IMR-90 (cell line): ENCODE measurements around the gene PDE6A. TPM values are rescaled to one million over a fixed set of nuclear protein-coding genes. Genes with fewer than 3 reads are reported as not detected.

ENCODE experiments used
- ATAC-seq: fragments of 200-7000 bp; cut with Tn5 transposase; 2 replicates; pipeline ENCODE4 v1.9.1; 2020; ENCODE audit warnings: low read depth, mild to moderate bottlenecking, moderate library complexity
- BruUV-seq: library from RNA; stranded (reverse); fragments of 400-500 nt; replicated peaks from 2 replicates; lab custom pipeline; 2021; lab: Mats Ljungman, UMichigan
- CTCF ChIA-PET: fragments of 300-600 bp; formaldehyde crosslinking; extraction: SDS; loops from one replicate; lab custom pipeline; 2021; ENCODE audit warnings: antibody characterized with exemption; lab: Yijun Ruan, JAX
- POLR2A ChIA-PET: fragments of 300-600 bp; sonication (Branson Sonifier 250); formaldehyde crosslinking; loops from one replicate; lab custom pipeline; 2022; ENCODE audit warnings: antibody characterized with exemption; ENCODE audit not compliant: unreplicated experiment; lab: Charles Lee
- DNase-seq: peaks from one replicate; pipeline ENCODE4 v3.0.0; 2013
- H2AFZ ChIP-seq: replicated peaks from 2 replicates; pipeline ENCODE3; 2013; ENCODE audit warnings: low read length, mild to moderate bottlenecking; ENCODE audit not compliant: poor library complexity
- H2AK5ac ChIP-seq: 2 replicates; pipeline ENCODE4 v1.6.1; 2013; ENCODE audit warnings: low read depth, low read length, inconsistent platforms
- H2AK9ac ChIP-seq: replicated peaks from 2 replicates; pipeline ENCODE3; 2013; ENCODE audit warnings: mild to moderate bottlenecking, low read depth, low read length, moderate library complexity; ENCODE audit not compliant: poor library complexity
- H2BK120ac ChIP-seq: 2 replicates; pipeline ENCODE4 v1.6.1; 2013; ENCODE audit warnings: low read depth, low read length, inconsistent platforms
- H2BK15ac ChIP-seq: 3 replicates; pipeline ENCODE4 v1.6.1; 2013; ENCODE audit warnings: low read depth, low read length, inconsistent platforms
- H2BK20ac ChIP-seq: 2 replicates; pipeline ENCODE4 v1.6.1; 2013; ENCODE audit warnings: low read depth, mild to moderate bottlenecking, inconsistent platforms, low read length, moderate library complexity
- H2BK5ac ChIP-seq: 2 replicates; pipeline ENCODE4 v1.6.1; 2013; ENCODE audit warnings: mild to moderate bottlenecking, low read depth, low read length, inconsistent platforms; ENCODE audit not compliant: poor library complexity, severe bottlenecking
- H3K14ac ChIP-seq: replicated peaks from 2 replicates; pipeline ENCODE4 v1.6.1; 2013; ENCODE audit warnings: low read depth, low read length, inconsistent platforms
- H3K18ac ChIP-seq: 2 replicates; pipeline ENCODE4 v1.6.1; 2013; ENCODE audit warnings: low read depth, low read length, control low read depth
- H3K23ac ChIP-seq: 2 replicates; pipeline ENCODE4 v1.6.1; 2013; ENCODE audit warnings: low read depth, low read length, inconsistent platforms
- H3K27ac ChIP-seq: 2 replicates; pipeline ENCODE4 v1.5.1; 2013; ENCODE audit warnings: mild to moderate bottlenecking, control low read depth, low read length; ENCODE audit not compliant: insufficient read depth
- H3K27me3 ChIP-seq: 2 replicates; pipeline ENCODE4 v1.6.1; 2013; ENCODE audit warnings: low read length; ENCODE audit not compliant: control insufficient read depth, insufficient read depth
- H3K36me3 ChIP-seq: 2 replicates; pipeline ENCODE4 v1.6.1; 2013; ENCODE audit warnings: low read length, mixed read lengths; ENCODE audit not compliant: control insufficient read depth, insufficient read depth
- H3K4ac ChIP-seq: 2 replicates; pipeline ENCODE4 v1.6.1; 2013; ENCODE audit warnings: low read depth, low read length, inconsistent platforms
- H3K4me1 ChIP-seq: 2 replicates; pipeline ENCODE4 v1.6.1; 2013; ENCODE audit warnings: low read length, mixed read lengths; ENCODE audit not compliant: control insufficient read depth, insufficient read depth
- H3K4me2 ChIP-seq: 2 replicates; pipeline ENCODE4 v1.6.1; 2013; ENCODE audit warnings: low read depth, mild to moderate bottlenecking, control low read depth, low read length, moderate library complexity
- H3K4me3 ChIP-seq: 2 replicates; pipeline ENCODE4 v1.5.1; 2013; ENCODE audit warnings: low read depth, mild to moderate bottlenecking, control low read depth, low read length, moderate library complexity; ENCODE audit not compliant: insufficient read depth
- H3K56ac ChIP-seq: 2 replicates; pipeline ENCODE4 v1.6.1; 2013; ENCODE audit warnings: low read length, inconsistent platforms; ENCODE audit not compliant: insufficient read depth; ENCODE audit errors: extremely low read depth
- H3K79me1 ChIP-seq, 2 experiments: 2 replicates each; pipeline ENCODE4 v1.6.1; 2013; ENCODE audit warnings: low read length in 2 of 2, inconsistent platforms in 1 of 2, low read depth in 1 of 2
- H3K9ac ChIP-seq: 2 replicates; pipeline ENCODE4 v1.6.1; 2013; ENCODE audit warnings: low read depth, low read length, control low read depth
- H3K9me1 ChIP-seq: 2 replicates; pipeline ENCODE4 v1.6.1; 2013; ENCODE audit warnings: low read length, inconsistent platforms; ENCODE audit not compliant: insufficient read depth
- H3K9me3 ChIP-seq: 2 replicates; pipeline ENCODE4 v1.6.1; 2013; ENCODE audit warnings: low read length; ENCODE audit not compliant: control insufficient read depth, insufficient read depth
- H4K20me1 ChIP-seq: 2 replicates; pipeline ENCODE4 v1.6.1; 2013; ENCODE audit warnings: low read length, inconsistent platforms; ENCODE audit not compliant: insufficient read depth
- H4K5ac ChIP-seq: 2 replicates; pipeline ENCODE4 v1.6.1; 2013; ENCODE audit warnings: mild to moderate bottlenecking, low read depth, low read length, control low read depth
- H4K8ac ChIP-seq, 2 experiments: 2 replicates each; pipeline ENCODE4 v1.6.1; 2013; ENCODE audit warnings: low read depth in 2 of 2, low read length in 2 of 2, control low read depth in 1 of 2, inconsistent platforms in 1 of 2
- H4K91ac ChIP-seq: 2 replicates; pipeline ENCODE4 v1.6.1; 2013; ENCODE audit warnings: low read depth, low read length, inconsistent platforms; ENCODE audit not compliant: insufficient read depth
- BHLHE40 ChIP-seq: fragments of 150-350 bp; IDR thresholded peaks from 2 replicates; pipeline ENCODE4 v1.6.1; 2016; ENCODE audit warnings: mild to moderate bottlenecking, low read depth, low read length
- CEBPB ChIP-seq: IDR thresholded peaks from 2 replicates; pipeline ENCODE4 v1.6.1; 2012; ENCODE audit warnings: low read depth, low read length, improper control_type of control experiment
- CHD1 ChIP-seq: IDR thresholded peaks from 2 replicates; pipeline ENCODE4 v1.6.1; 2012; ENCODE audit warnings: low read depth, low read length, improper control_type of control experiment
- FOS ChIP-seq: fragments of 150-350 bp; IDR thresholded peaks from 2 replicates; pipeline ENCODE4 v1.6.1; 2016; ENCODE audit warnings: low read depth, low read length
- MAFK ChIP-seq: IDR thresholded peaks from 2 replicates; pipeline ENCODE4 v1.6.1; 2012; ENCODE audit warnings: low read depth, low read length, improper control_type of control experiment
- MAZ ChIP-seq: IDR thresholded peaks from 2 replicates; pipeline ENCODE4 v1.6.1; 2012; ENCODE audit warnings: low read depth, mild to moderate bottlenecking, low read length, improper control_type of control experiment, moderate library complexity, borderline replicate concordance
- MXI1 ChIP-seq: IDR thresholded peaks from 2 replicates; pipeline ENCODE4 v1.6.1; 2012; ENCODE audit warnings: low read depth, mild to moderate bottlenecking, low read length, moderate library complexity, borderline replicate concordance
- NFE2L2 ChIP-seq: fragments of 150-350 bp; IDR thresholded peaks from 2 replicates; pipeline ENCODE4 v1.6.1; 2016; ENCODE audit warnings: low read depth, mild to moderate bottlenecking, low read length
- POLR2A ChIP-seq: IDR thresholded peaks from 2 replicates; pipeline ENCODE4 v1.6.1; 2012; ENCODE audit warnings: mild to moderate bottlenecking, low read depth, low read length
- RAD21 ChIP-seq: IDR thresholded peaks from 2 replicates; pipeline ENCODE4 v1.6.1; 2012; ENCODE audit warnings: low read length, improper control_type of control experiment
- RCOR1 ChIP-seq: IDR thresholded peaks from 2 replicates; pipeline ENCODE4 v1.6.1; 2012; ENCODE audit warnings: mild to moderate bottlenecking, low read length, improper control_type of control experiment; ENCODE audit not compliant: insufficient replicate concordance
- RFX5 ChIP-seq: IDR thresholded peaks from 2 replicates; pipeline ENCODE4 v1.8.0; 2012; ENCODE audit warnings: low read depth, mild to moderate bottlenecking, low read length, moderate library complexity
- SMC3 ChIP-seq: fragments of 150-350 bp; IDR thresholded peaks from 2 replicates; pipeline ENCODE4 v1.6.1; 2016; ENCODE audit warnings: low read depth, mild to moderate bottlenecking, antibody characterized with exemption, low read length, moderate library complexity
- USF2 ChIP-seq: fragments of 150-350 bp; IDR thresholded peaks from 2 replicates; pipeline ENCODE4 v1.6.1; 2017; ENCODE audit warnings: mild to moderate bottlenecking, antibody characterized with exemption, low read length, low read depth
- WGBS, 2 experiments: methylation state at CpG; one replicate each; pipeline versions ENCODE4 v1.1.5 to v1.1.7; 2013; ENCODE audit warnings: missing lambda C conversion rate in 2 of 2; ENCODE audit not compliant: insufficient read length in 1 of 2; ENCODE audit errors: extremely low coverage in 2 of 2; 5-methylcytosine and 5-hydroxymethylcytosine counted together
- dilution Hi-C: fragments of 300-500 bp; cut with HindIII; formaldehyde crosslinking; loops from one replicate; pipeline ENCODE4 v1.14.3; 2018; ENCODE audit warnings: low sequenced_read_pairs; ENCODE audit not compliant: unreplicated experiment
- in situ Hi-C: fragments of 300-500 bp; cut with MboI; formaldehyde crosslinking; loops from 3 replicates; pipeline ENCODE4 v1.14.3; 2019; ENCODE audit warnings: low sequenced_read_pairs, inconsistent platforms, mixed read lengths
- intact Hi-C: fragments of 100-400 bp; cut with micrococcal nuclease; formaldehyde crosslinking; loops from 2 replicates; pipeline ENCODE4 v1.10.0; 2022
- polyA plus RNA-seq, 3 experiments: library from polyadenylated mRNA; depleted of rRNA; stranded (reverse); fragments of >200 nt; gene quantifications; 2 replicates each; pipeline ENCODE4 v1.2.3, GENCODE V29; 2012; ENCODE audit warnings: low replicate concordance in 1 of 3
- total RNA-seq: library from RNA; depleted of rRNA; stranded (reverse); fragments of >200 nt; gene quantifications from 2 replicates; pipeline ENCODE4 v1.2.3, GENCODE V29; 2012
- TF ChIP-seq, protein P1 (sequence below): fragments of 150-350 bp; IDR thresholded peaks from 2 replicates; pipeline ENCODE4 v1.6.1; 2016; ENCODE audit warnings: low read depth, mild to moderate bottlenecking, low read length, moderate library complexity, borderline replicate concordance
- TF ChIP-seq, protein P2 (sequence below): conservative IDR thresholded peaks from 2 replicates; pipeline ENCODE4 v1.5.1; 2012; ENCODE audit warnings: mild to moderate bottlenecking, low read depth, low read length, improper control_type of control experiment

The PDE6A gene
- total and polyA plus RNA-seq, 2 of the 4 experiments (the other 2 are of a cell fraction): not detected

DNA sequence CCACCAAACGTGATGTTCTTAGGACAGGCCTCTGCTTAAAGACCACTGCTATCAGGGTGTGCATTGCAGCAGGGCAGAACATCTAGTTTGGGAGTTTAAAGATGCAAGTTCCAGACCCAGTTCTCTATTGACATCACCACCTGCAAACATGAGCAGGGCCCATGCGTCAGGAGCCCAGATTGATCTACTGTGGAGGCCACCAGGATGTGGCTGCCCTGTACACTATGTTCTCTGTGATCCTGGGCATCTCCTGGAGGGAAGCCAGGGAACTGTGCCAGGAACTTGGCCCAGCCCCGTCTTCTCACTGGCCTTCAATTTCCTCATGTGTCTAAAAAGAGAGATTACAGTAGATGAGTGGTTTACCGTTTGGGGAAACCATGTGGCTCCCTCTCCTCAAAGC lies 87.1 kb downstream of the PDE6A start:
- no peak overlapping the region for H2BK15ac ChIP-seq
- no peaks in the 10 kb centered on the region for H3K9me3 ChIP-seq
- no peaks in the 10 kb centered on the region for H4K20me1 ChIP-seq
- H2AK5ac ChIP-seq: no peak overlapping the region
- H3K9me1 ChIP-seq: 0 out of 2 replicates have a peak, but pooled peaks cover 3% of the 10 kb centered on the region
- H3K23ac ChIP-seq: no peak overlapping the region
- H2BK20ac ChIP-seq: no peak overlapping the region
- TF ChIP-seq USF2 (no peak), CHD1 (no peak), RFX5 (no peak), RCOR1 (no peak), SMC3 (no peak), MAFK (no peak), MAZ (no peak), RAD21 (no peak), CEBPB (no peak), BHLHE40 (no peak), MXI1 (no peak), POLR2A (no peak), NFE2L2 (no peak), FOS (no peak)
- TF ChIP-seq, protein P1, sequence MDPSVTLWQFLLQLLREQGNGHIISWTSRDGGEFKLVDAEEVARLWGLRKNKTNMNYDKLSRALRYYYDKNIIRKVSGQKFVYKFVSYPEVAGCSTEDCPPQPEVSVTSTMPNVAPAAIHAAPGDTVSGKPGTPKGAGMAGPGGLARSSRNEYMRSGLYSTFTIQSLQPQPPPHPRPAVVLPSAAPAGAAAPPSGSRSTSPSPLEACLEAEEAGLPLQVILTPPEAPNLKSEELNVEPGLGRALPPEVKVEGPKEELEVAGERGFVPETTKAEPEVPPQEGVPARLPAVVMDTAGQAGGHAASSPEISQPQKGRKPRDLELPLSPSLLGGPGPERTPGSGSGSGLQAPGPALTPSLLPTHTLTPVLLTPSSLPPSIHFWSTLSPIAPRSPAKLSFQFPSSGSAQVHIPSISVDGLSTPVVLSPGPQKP: no peak
- TF ChIP-seq, protein P2, sequence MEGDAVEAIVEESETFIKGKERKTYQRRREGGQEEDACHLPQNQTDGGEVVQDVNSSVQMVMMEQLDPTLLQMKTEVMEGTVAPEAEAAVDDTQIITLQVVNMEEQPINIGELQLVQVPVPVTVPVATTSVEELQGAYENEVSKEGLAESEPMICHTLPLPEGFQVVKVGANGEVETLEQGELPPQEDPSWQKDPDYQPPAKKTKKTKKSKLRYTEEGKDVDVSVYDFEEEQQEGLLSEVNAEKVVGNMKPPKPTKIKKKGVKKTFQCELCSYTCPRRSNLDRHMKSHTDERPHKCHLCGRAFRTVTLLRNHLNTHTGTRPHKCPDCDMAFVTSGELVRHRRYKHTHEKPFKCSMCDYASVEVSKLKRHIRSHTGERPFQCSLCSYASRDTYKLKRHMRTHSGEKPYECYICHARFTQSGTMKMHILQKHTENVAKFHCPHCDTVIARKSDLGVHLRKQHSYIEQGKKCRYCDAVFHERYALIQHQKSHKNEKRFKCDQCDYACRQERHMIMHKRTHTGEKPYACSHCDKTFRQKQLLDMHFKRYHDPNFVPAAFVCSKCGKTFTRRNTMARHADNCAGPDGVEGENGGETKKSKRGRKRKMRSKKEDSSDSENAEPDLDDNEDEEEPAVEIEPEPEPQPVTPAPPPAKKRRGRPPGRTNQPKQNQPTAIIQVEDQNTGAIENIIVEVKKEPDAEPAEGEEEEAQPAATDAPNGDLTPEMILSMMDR: no peak
- no peak overlapping the region for H4K91ac ChIP-seq
- H3K27me3 ChIP-seq: peaks cover 34% of the 10 kb centered on the region
- H3K4me3 ChIP-seq: no peak overlapping the region
- in situ Hi-C loops (no loop called here), intact Hi-C loops (no loop called here), dilution Hi-C loops (no loop called here)
- no peak overlapping the region for H2BK5ac ChIP-seq
- BruUV-seq: no TSS peak
- H3K4me2 ChIP-seq: no peak overlapping the region
- no peak overlapping the region for H3K9ac ChIP-seq
- H2AK9ac ChIP-seq: no peak overlapping the region
- peaks cover 2% of the 10 kb centered on the region; the same call in 1 of the 2 replicates for H3K4me1 ChIP-seq
- no peak overlapping the region for H2AFZ ChIP-seq
- H3K56ac ChIP-seq: no peak overlapping the region
- H3K79me1 ChIP-seq: no peaks in the 10 kb centered on the region
- H3K27ac ChIP-seq: no peak overlapping the region
- H3K18ac ChIP-seq: no peak overlapping the region
- H4K8ac ChIP-seq: no peak overlapping the region
- no peak for DNase-seq
- no peak overlapping the region for H4K5ac ChIP-seq
- no peak overlapping the region for H3K14ac ChIP-seq
- CTCF ChIA-PET: no interaction called here
- no peaks in the 10 kb centered on the region for H3K36me3 ChIP-seq
- no peak overlapping the region for H2BK120ac ChIP-seq
- no peak for ATAC-seq
- no peak overlapping the region for H3K4ac ChIP-seq
- POLR2A ChIA-PET: no interaction called here
- WGBS, 2 experiments: no CpG with 5 or more reads among the region's 4 CpGs
